ENCODE measurements around the gene RCOR1.
"Not testable (repeated sequence)": the region's sequence is repeated elsewhere in the genome, so short reads cannot be mapped to it uniquely, and the experiment has no call there.

Gene RCOR1

DNA sequence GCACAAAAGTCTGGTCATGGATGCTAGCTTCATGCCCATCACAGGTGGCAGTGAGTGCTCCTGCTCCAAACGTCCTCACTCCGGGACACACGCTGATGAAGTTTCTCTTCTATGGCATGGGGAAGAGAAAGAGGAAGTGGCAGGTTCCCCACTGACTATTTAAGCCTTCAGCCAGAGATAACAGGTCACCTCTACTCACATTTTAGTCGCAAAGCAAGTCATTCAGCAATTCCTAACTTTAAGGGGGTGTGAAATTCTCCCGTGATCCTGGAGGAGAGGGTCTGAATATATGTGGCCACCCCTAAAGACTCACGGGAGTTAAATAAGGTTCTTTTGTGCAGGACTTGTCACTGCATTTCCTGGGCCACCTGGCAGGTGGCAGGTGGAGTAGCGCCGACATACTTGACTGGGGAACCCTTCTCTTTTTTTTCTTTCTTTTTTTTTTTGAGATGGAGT, 18.8 kb upstream of the RCOR1 start:
- H3K36me3 ChIP-seq (ENCODE audit: low read length): no peaks in the 10 kb centered on the region
- no peaks in the 10 kb centered on the region for H3K9me2 ChIP-seq (replicated peaks; ENCODE audit: insufficient read depth, low read length)
- no peaks in the 10 kb centered on the region for H3F3A ChIP-seq (ENCODE audit: insufficient read depth)

DNA sequence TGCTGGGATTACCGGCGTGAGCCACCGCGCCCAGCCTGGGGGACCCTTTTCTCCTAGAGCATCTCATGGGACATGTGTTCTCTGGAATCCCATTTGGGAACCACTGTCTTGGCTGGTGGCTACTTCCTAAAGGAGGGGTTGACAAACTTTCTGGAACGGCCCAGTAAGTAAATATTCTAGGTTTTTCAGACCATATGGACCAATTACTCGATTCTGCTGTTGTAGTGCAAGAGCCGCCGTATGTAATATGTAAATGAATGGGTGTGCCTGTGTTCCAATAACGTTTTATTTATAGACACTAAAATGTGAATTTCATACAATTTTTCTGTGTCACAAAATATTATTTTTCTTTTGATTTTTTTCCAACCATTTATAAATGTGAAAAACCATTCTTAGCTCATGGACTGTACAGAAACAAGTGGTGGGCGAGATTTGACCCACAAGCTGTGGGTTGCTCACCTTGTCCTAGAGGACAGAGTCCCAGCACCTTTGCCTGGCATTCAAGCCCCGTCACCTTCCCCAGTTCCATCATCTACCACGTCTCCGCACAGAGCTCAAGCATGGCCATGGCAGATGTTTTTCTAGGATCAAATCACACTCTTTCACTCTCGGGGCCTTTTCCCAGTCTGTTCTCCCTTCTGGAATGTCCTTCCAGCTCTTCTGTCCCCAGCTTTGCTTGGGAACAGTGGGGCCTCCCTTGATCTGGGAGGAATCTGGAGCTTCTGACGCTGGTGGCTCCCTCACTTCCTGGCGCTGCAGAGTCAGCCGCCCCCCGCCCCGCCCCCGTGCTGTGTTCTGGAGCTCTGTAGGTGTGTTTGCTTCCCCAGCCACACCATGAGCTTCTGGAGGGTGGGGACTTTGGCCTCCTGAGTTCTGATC, 17.9 kb upstream of the RCOR1 start:
- no peak for TF ChIP-seq EZH2phosphoT487 (conservative IDR thresholded peaks at IDR 0.05; ENCODE audit: low read length)
- TF ChIP-seq, protein P1, sequence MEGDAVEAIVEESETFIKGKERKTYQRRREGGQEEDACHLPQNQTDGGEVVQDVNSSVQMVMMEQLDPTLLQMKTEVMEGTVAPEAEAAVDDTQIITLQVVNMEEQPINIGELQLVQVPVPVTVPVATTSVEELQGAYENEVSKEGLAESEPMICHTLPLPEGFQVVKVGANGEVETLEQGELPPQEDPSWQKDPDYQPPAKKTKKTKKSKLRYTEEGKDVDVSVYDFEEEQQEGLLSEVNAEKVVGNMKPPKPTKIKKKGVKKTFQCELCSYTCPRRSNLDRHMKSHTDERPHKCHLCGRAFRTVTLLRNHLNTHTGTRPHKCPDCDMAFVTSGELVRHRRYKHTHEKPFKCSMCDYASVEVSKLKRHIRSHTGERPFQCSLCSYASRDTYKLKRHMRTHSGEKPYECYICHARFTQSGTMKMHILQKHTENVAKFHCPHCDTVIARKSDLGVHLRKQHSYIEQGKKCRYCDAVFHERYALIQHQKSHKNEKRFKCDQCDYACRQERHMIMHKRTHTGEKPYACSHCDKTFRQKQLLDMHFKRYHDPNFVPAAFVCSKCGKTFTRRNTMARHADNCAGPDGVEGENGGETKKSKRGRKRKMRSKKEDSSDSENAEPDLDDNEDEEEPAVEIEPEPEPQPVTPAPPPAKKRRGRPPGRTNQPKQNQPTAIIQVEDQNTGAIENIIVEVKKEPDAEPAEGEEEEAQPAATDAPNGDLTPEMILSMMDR (IDR thresholded peaks at IDR 0.05; ENCODE audit: insufficient read depth, low read length, poor library complexity, severe bottlenecking): no peak
- H3K79me2 ChIP-seq (ENCODE audit: insufficient read depth, low read length): no peaks in the 10 kb centered on the region
- no peak overlapping the region for H3K9ac ChIP-seq (ENCODE audit: low read length)
- H3K4me3 ChIP-seq (ENCODE audit: insufficient read depth, low read length, poor library complexity, severe bottlenecking): no peak overlapping the region
- H3K27me3 ChIP-seq (ENCODE audit: low read length): no peaks in the 10 kb centered on the region
- H3K36me3 ChIP-seq (ENCODE audit: low read length): no peaks in the 10 kb centered on the region
- H3K4me2 ChIP-seq (ENCODE audit: low read depth, low read length, poor library complexity, severe bottlenecking): no peak overlapping the region
- no peak overlapping the region for H2AFZ ChIP-seq (ENCODE audit: low read depth, low read length, severe bottlenecking)
- H4K20me1 ChIP-seq (ENCODE audit: low read depth, low read length): no peaks in the 10 kb centered on the region
- H3F3A ChIP-seq (ENCODE audit: insufficient read depth): no peaks in the 10 kb centered on the region
- no peaks in the 10 kb centered on the region for H3K9me2 ChIP-seq (replicated peaks; ENCODE audit: insufficient read depth, low read length)
- H3K9me3 ChIP-seq (ENCODE audit: insufficient read depth, low read length): no peaks in the 10 kb centered on the region
- no peak overlapping the region for H3K27ac ChIP-seq (ENCODE audit: low read depth, low read length)

More for the DNA sequence above, 18.8 kb upstream of the RCOR1 start:
- TF ChIP-seq EZH2phosphoT487 (conservative IDR thresholded peaks at IDR 0.05; ENCODE audit: low read length): no peak
- TF ChIP-seq, protein P1 (IDR thresholded peaks at IDR 0.05; ENCODE audit: insufficient read depth, low read length, poor library complexity, severe bottlenecking): no peak
- Histone ChIP-seq H3K9me3 (ENCODE audit: insufficient read depth, low read length) (no peaks in the 10 kb centered on the region), H3K4me3 (ENCODE audit: insufficient read depth, low read length, poor library complexity, severe bottlenecking) (no peak overlapping the region), H3K9ac (ENCODE audit: low read length) (no peak overlapping the region), H2AFZ (ENCODE audit: low read depth, low read length, severe bottlenecking) (no peak overlapping the region), H3K27ac (ENCODE audit: low read depth, low read length) (no peak overlapping the region), H3K4me2 (ENCODE audit: low read depth, low read length, poor library complexity, severe bottlenecking) (peak overlapping the region; percentile 35), H4K20me1 (ENCODE audit: low read depth, low read length) (no peaks in the 10 kb centered on the region), H3K27me3 (ENCODE audit: low read length) (no peaks in the 10 kb centered on the region), H3K79me2 (ENCODE audit: insufficient read depth, low read length) (no peaks in the 10 kb centered on the region)

DNA sequence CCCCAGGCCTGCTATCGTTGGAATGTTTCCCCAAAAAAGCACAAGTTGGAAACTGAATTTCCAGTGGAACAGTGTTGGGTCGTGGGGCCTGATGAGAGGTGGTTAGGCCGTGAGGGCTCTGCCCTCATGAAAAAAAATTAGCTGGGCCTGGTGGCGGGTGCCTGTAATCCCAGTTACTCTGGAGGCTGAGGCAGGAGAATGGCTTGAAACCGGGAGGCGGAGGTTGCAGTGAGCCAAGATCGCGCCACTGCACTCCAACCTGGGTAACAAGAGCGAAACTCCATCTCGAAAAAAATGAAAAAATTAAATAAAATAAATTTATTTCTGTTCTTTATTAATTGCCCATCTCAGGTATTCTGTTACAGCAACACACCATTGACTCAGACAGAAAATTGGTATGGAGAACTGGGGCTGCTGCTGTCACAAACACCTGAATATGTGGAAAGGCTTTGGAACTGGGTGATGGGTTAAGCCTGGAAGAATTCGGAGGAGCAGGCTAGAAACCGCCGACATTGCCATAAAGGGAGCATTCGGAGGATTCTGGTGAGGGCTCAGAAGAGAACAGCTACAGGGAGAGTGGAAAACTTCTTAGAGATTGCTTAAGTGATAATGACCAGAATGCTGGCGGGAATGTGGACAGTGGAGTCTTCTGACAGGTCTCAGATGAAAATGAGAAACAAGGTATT, 17.1 kb upstream of the RCOR1 start:
- no peaks in the 10 kb centered on the region for H3K27me3 ChIP-seq (ENCODE audit: low read length)
- no peak overlapping the region for H3K4me2 ChIP-seq (ENCODE audit: low read depth, low read length, poor library complexity, severe bottlenecking)
- no peak overlapping the region for H2AFZ ChIP-seq (ENCODE audit: low read depth, low read length, severe bottlenecking)
- no peaks in the 10 kb centered on the region for H3K36me3 ChIP-seq (ENCODE audit: low read length)
- no peaks in the 10 kb centered on the region for H3K9me2 ChIP-seq (replicated peaks; ENCODE audit: insufficient read depth, low read length)
- H3K9me3 ChIP-seq (ENCODE audit: insufficient read depth, low read length): no peaks in the 10 kb centered on the region
- H3F3A ChIP-seq (ENCODE audit: insufficient read depth): no peaks in the 10 kb centered on the region
- H3K79me2 ChIP-seq (ENCODE audit: insufficient read depth, low read length): no peaks in the 10 kb centered on the region
- H4K20me1 ChIP-seq (ENCODE audit: low read depth, low read length): no peaks in the 10 kb centered on the region
- TF ChIP-seq, protein P1 (IDR thresholded peaks at IDR 0.05; ENCODE audit: insufficient read depth, low read length, poor library complexity, severe bottlenecking): no peak
- no peak for TF ChIP-seq EZH2phosphoT487 (conservative IDR thresholded peaks at IDR 0.05; ENCODE audit: low read length)
- H3K27ac ChIP-seq (ENCODE audit: low read depth, low read length): no peak overlapping the region
- no peak overlapping the region for H3K9ac ChIP-seq (ENCODE audit: low read length)
- H3K4me3 ChIP-seq (ENCODE audit: insufficient read depth, low read length, poor library complexity, severe bottlenecking): no peak overlapping the region

DNA sequence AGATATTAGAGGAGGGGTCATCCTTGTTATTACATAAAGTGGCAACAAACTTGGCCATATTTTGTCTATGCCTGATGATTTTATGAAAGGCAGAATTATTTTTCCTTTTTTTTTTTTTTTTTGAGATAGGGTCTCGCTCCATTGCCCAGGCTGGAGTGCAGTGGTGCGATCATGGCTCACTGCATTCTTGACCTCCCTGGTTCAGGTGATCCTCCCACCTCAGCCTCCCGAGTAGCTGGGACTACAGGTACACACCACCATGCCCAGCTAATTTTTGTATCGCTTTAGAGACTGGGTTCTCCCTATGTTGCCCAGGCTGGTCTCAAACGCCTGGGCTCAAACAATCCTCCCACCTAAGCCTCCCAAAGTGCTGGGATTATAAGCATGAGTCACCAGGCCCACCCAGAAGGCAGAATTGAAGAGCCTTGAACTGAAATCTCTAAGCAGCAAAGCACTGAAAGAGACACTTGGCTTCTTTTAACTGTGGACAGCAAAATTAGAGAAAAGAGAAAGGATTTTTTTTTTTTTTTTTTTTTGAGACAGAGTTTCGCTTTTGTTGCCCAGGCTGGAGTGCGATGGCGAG, 16.5 kb upstream of the RCOR1 start:
- H3K9me3 ChIP-seq (ENCODE audit: insufficient read depth, low read length); H3K9ac ChIP-seq (ENCODE audit: low read length); H2AFZ ChIP-seq (ENCODE audit: low read depth, low read length, severe bottlenecking); H3K36me3 ChIP-seq (ENCODE audit: low read length); H3K9me2 ChIP-seq (replicated peaks; ENCODE audit: insufficient read depth, low read length); H3K4me3 ChIP-seq (ENCODE audit: insufficient read depth, low read length, poor library complexity, severe bottlenecking); H3K27ac ChIP-seq (ENCODE audit: low read depth, low read length); H3K79me2 ChIP-seq (ENCODE audit: insufficient read depth, low read length); H3K27me3 ChIP-seq (ENCODE audit: low read length); H4K20me1 ChIP-seq (ENCODE audit: low read depth, low read length); H3F3A ChIP-seq (ENCODE audit: insufficient read depth); H3K4me2 ChIP-seq (ENCODE audit: low read depth, low read length, poor library complexity, severe bottlenecking): not testable (repeated sequence)
